ENCODE results near the gene CDCA8. TPM values are rescaled to one million over a fixed set of nuclear protein-coding genes. Genes with fewer than 3 reads are reported as not detected.

CDCA8 gene
- total RNA-seq, 4 donors from 2014 or later, result 0.18 to 5.9 TPM; not detected in 2

DNA sequence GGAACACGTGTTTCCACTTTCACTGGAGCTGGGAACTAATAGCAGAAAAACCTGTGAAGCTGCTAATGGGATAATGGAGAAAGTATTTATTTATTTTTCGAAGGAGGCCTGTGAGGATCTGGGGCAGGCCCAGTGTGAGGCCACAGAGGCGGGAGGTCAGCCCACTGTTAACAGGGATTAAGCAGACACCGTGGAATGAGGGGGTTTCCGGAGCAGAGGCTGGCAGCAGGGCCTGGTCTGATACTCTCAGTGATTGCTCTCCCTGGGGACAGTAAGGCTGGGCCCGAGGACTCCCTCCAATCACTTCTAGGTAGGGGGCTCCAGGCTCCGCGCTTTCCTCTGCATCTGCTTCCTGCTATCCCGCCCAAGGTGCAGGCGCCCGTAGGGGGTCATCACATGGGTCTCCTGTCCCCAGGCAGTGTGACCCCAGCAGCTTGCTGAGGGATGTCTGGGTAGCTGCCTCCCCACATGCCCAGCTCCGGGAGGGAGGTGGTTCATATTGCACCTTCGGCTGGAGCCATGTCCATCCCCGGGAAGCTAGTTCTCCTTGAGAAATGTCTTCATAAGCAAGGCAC is 28.8 kb upstream of the CDCA8 start:
- TF ChIP-seq POLR2A (IDR thresholded peaks at IDR 0.05), result no peak
- DNase-seq, result no peak
- Histone ChIP-seq H3K36me3 (no peaks in the 10 kb centered on the region), H3K27ac (no peak overlapping the region), H3K27me3 (no peaks in the 10 kb centered on the region), H3K4me3 (no peak overlapping the region), H3K4me1 (peaks cover 0 to 13% of the 10 kb centered on the region in 2 donors), H3K9me3 (no peaks in the 10 kb centered on the region)
- intact Hi-C loops (cut with DNase I; ENCODE audit: low total_unique reads), result no loop called here

- no peaks in the 10 kb centered on the region for H3K9me3 ChIP-seq
- no peaks in the 10 kb centered on the region for H3K27me3 ChIP-seq
- intact Hi-C loops (cut with DNase I; ENCODE audit: low total_unique reads), result no loop called here
- no peaks in the 10 kb centered on the region for H3K36me3 ChIP-seq
- no peak overlapping the region for H3K4me3 ChIP-seq
- H3K27ac ChIP-seq, result no peak overlapping the region
- H3K4me1 ChIP-seq, result peaks cover 0 to 13% of the 10 kb centered on the region in 2 donors
- DNase-seq, result no peak
- TF ChIP-seq CTCF (IDR thresholded peaks at IDR 0.05) (no peak), POLR2A (IDR thresholded peaks at IDR 0.05) (no peak)
Measured at GRCh38 chr1:37666241-37666867, 26.0 kb upstream of the CDCA8 start.

GRCh38 chr1:37667023-37667671 is 25.2 kb upstream of the CDCA8 start:
- Histone ChIP-seq H3K27me3 (no peaks in the 10 kb centered on the region), H3K27ac (no peak overlapping the region), H3K4me1 (peaks cover 0 to 13% of the 10 kb centered on the region in 2 donors), H3K4me3 (no peak overlapping the region), H3K9me3 (no peaks in the 10 kb centered on the region), H3K36me3 (no peaks in the 10 kb centered on the region)
- DNase-seq, result peak; percentile 40 to 52
- TF ChIP-seq CTCF (IDR thresholded peaks at IDR 0.05), result peak in 1 of 4 experiments; percentile 8
- no peak for TF ChIP-seq POLR2A (IDR thresholded peaks at IDR 0.05)
- intact Hi-C loops (cut with DNase I; ENCODE audit: low total_unique reads), result no loop called here

DNA sequence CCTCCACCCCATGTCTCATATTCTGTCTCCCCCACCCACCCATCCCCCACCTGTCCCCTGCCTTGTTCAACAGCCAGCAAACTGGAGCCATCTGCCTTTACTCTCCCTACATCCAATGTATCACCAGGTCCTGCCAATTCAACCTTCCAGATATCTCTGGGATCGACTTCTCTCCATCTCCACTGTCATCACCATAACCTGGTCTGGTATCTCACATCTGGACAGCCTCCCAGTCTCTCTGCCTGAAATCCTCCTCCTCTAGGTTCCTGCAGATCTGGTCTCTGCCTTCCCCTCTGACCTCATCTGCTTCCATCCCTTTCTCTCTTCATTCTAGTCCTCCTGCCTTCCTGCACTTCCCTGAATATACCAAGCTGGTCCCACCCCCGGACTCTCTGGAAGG is 22.2 kb upstream of the CDCA8 start:
- H3K4me1 ChIP-seq, result peaks cover 0 to 14% of the 10 kb centered on the region in 2 donors
- intact Hi-C loops (cut with DNase I; ENCODE audit: low total_unique reads), result no loop called here
- no peaks in the 10 kb centered on the region for H3K27me3 ChIP-seq
- DNase-seq, result no peak
- H3K36me3 ChIP-seq, result no peaks in the 10 kb centered on the region
- H3K9me3 ChIP-seq, result no peaks in the 10 kb centered on the region
- TF ChIP-seq POLR2A (IDR thresholded peaks at IDR 0.05) (no peak), CTCF (IDR thresholded peaks at IDR 0.05) (no peak)
- H3K27ac ChIP-seq, result no peak overlapping the region
- no peak overlapping the region for H3K4me3 ChIP-seq

- H3K27ac ChIP-seq, result no peak overlapping the region
- H3K36me3 ChIP-seq, result no peaks in the 10 kb centered on the region
- H3K27me3 ChIP-seq, result no peaks in the 10 kb centered on the region
- H3K9me3 ChIP-seq, result no peaks in the 10 kb centered on the region
- no peak overlapping the region for H3K4me3 ChIP-seq
- intact Hi-C loops (cut with DNase I; ENCODE audit: low total_unique reads), result no loop called here
- TF ChIP-seq CTCF (IDR thresholded peaks at IDR 0.05), result no peak
- no peak for TF ChIP-seq POLR2A (IDR thresholded peaks at IDR 0.05)
- DNase-seq, result no peak
- peaks cover 8 to 23% of the 10 kb centered on the region in 2 donors for H3K4me1 ChIP-seq
Measured at GRCh38 chr1:37671261-37671660, 21.1 kb upstream of the CDCA8 start.

Data from uterus (tissue), 4 donors.